Duodenal mucosa (tissue), 2 donors: ENCODE results near the gene PARP12.
A peak's percentile ranks its signal among the peaks of the same experiment; 100 is the strongest.

Experiments used
- H3K27ac ChIP-seq: one replicate; pipeline ENCODE4 v1.7.0; 2013; ENCODE audit warnings: low read depth, low read length
- H3K27me3 ChIP-seq, 2 donors: one replicate each; pipeline ENCODE4 v1.7.0; 2013; ENCODE audit warnings: low read length in 2 of 2, control low read depth in 1 of 2; ENCODE audit not compliant: insufficient read depth in 2 of 2, control insufficient read depth in 1 of 2
- H3K36me3 ChIP-seq, 2 donors: one replicate each; pipeline ENCODE4 v1.7.0; 2013; ENCODE audit warnings: low read length in 2 of 2, control low read depth in 1 of 2; ENCODE audit not compliant: insufficient read depth in 2 of 2, control insufficient read depth in 1 of 2
- H3K4me1 ChIP-seq, 2 donors: one replicate each; pipeline ENCODE4 v1.7.0; 2013; ENCODE audit warnings: low read length in 2 of 2, control low read depth in 1 of 2; ENCODE audit not compliant: insufficient read depth in 2 of 2, control insufficient read depth in 1 of 2
- H3K4me3 ChIP-seq, 2 donors: one replicate each; pipeline ENCODE4 v1.7.0; 2013; ENCODE audit warnings: low read length in 2 of 2, low read depth in 1 of 2
- H3K9ac ChIP-seq, 2 donors: one replicate each; pipeline ENCODE4 v1.7.0; 2013; ENCODE audit warnings: low read length in 2 of 2, low read depth in 1 of 2
- H3K9me3 ChIP-seq, 2 donors: one replicate each; pipeline ENCODE4 v1.7.0; 2013; ENCODE audit warnings: low read length in 2 of 2, control low read depth in 1 of 2; ENCODE audit not compliant: control insufficient read depth in 1 of 2

The PARP12 gene

DNA sequence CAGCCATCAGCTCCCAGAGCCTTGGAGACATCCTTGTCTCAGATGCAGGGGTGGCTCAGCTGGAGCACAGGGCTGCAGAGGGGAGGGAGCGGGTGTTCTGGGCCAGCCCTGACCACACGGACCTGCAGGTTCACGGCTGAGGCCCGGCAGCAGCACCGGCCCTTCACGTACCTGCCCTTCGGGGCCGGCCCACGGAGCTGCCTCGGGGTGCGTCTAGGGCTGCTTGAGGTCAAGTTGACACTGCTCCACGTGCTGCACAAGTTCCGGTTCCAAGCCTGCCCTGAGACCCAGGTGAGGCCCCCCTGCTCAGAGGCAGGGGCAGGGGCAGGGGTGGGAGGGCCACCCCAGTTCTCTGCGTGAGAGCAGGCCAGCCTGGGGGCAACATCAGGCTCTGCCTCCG is 45.2 kb downstream of the PARP12 start:
- no peaks in the 10 kb centered on the region for H3K27me3 ChIP-seq
- no peak overlapping the region for H3K4me3 ChIP-seq
- no peaks in the 10 kb centered on the region for H3K9me3 ChIP-seq
- H3K4me1 ChIP-seq = peaks cover 0 to 8% of the 10 kb centered on the region in 2 donors
- H3K9ac ChIP-seq = no peak overlapping the region
- peak overlapping the region; percentile 10 for H3K27ac ChIP-seq
- H3K36me3 ChIP-seq = peaks cover 0 to 1% of the 10 kb centered on the region in 2 donors

DNA sequence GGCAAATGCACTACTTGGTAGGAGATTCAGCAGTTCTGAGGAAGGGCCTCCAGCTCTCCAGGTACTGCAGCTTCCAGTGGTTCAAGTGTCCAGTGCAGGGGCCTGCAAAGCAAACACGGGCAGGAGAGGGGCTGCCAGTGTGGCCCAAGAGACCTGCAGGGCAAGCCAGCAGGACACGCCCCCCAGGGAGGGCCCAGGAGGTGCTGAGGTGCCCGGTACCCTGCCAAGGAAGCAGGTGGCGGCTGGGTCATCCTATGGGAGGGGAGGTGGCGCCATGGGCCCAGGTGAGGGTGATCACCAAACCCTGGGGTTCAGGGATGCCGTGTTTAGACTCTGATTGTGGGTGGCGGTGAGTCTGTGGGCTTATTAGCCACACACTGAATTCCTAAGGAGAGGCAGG is 45.7 kb downstream of the PARP12 start:
- H3K27me3 ChIP-seq = no peaks in the 10 kb centered on the region
- H3K9ac ChIP-seq = no peak overlapping the region
- H3K9me3 ChIP-seq = no peaks in the 10 kb centered on the region
- H3K27ac ChIP-seq = peak overlapping the region; percentile 10
- no peaks in the 10 kb centered on the region for H3K36me3 ChIP-seq
- H3K4me1 ChIP-seq = peaks cover 0 to 8% of the 10 kb centered on the region in 2 donors
- no peak overlapping the region for H3K4me3 ChIP-seq

DNA sequence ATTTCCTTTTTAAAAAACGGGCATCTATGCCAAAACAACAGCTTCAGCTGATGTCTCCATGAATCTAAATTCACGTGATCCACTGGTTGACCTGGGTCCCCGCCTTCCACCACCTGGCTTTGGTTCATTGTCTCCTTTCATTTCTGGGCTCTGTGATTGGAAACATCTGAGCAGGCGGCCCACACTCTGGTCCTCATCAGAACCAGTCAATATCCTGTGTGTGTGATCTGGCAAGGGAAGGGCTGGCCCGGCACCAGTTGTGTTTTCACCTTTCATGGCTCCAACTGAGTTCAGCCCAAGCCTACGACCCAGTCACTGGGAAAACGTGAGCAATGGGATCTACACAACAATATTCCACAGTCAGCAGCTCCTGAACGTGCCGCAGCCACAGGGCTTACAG is 46.2 kb downstream of the PARP12 start:
- H3K4me1 ChIP-seq = peaks cover 0 to 8% of the 10 kb centered on the region in 2 donors
- no peak overlapping the region for H3K4me3 ChIP-seq
- no peaks in the 10 kb centered on the region for H3K27me3 ChIP-seq
- H3K36me3 ChIP-seq = no peaks in the 10 kb centered on the region
- H3K9ac ChIP-seq = no peak overlapping the region
- no peaks in the 10 kb centered on the region for H3K9me3 ChIP-seq
- H3K27ac ChIP-seq = no peak overlapping the region

DNA sequence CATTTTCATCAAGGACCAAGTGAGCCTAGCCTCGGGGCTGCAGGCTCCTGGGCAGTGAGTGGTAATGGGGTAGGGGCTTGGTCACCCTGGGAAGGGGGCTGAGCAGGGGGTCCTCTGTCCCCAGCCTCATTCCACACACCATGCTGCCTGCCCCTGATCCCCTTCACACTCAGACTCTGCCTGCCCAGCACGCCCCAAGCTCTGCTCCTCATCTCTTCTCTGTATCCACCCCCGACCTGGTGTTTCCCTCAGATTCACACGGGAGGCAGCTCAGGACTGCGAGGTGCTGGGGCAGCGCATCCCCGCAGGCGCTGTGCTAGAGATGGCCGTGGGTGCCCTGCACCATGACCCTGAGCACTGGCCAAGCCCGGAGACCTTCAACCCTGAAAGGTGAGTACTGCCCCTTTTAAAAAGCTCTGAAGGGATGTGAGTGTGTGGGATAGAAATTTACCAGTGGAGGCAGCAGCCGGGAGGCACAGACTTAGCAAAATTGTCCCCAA is 47.2 kb downstream of the PARP12 start:
- no peaks in the 10 kb centered on the region for H3K36me3 ChIP-seq

DNA sequence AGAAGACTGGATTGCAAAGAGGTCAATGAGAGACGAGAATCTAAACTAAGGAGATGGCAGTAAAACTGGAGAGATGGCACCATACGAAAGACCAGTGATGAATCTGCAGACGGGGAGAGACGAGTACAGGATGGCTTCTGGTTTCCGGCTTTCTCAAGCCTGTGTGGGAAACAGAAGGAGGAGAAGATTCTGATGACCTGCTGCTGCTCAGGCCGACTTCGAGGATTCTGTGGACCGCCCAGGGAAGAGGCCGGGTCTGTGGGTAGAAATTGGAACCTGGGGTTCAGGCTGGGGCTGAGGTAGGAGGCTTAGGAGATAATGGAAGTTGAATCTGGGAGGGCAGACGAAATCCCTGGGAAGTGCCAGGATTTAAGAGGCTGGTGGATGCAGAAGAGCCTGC is 48.6 kb downstream of the PARP12 start:
- Histone ChIP-seq H3K9me3 (no peaks in the 10 kb centered on the region), H3K27me3 (no peaks in the 10 kb centered on the region), H3K4me1 (peaks cover 0 to 5% of the 10 kb centered on the region in 2 donors), H3K4me3 (no peak overlapping the region), H3K9ac (no peak overlapping the region), H3K27ac (no peak overlapping the region), H3K36me3 (no peaks in the 10 kb centered on the region)

More for the DNA sequence above, 47.2 kb downstream of the PARP12 start:
- H3K9ac ChIP-seq = no peak overlapping the region
- H3K4me1 ChIP-seq = peaks cover 0 to 8% of the 10 kb centered on the region in 2 donors
- no peaks in the 10 kb centered on the region for H3K27me3 ChIP-seq
- no peak overlapping the region for H3K4me3 ChIP-seq
- no peaks in the 10 kb centered on the region for H3K9me3 ChIP-seq
- no peak overlapping the region for H3K27ac ChIP-seq

DNA sequence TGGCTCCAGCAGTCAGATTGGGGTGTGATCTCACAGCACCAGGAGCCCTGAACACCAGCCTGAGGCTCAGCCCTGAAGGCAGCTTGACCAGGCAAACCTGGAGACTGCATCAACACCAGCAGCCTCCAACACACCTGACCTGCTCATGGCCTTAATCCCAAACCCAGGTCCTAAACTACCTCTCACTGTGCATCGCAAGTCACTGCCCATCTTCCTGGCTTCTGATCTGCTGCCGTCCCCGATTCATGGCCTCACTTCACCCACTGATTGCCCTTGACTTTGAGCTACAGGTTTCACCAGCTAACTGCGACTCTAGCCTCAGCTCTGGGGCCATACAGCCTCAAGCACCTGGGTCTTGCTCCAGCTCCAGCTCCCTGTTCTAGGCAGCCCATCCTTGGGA is 49.1 kb downstream of the PARP12 start:
- Histone ChIP-seq H3K27ac (no peak overlapping the region), H3K4me1 (peaks cover 0 to under 1% of the 10 kb centered on the region in 2 donors), H3K9ac (no peak overlapping the region), H3K9me3 (no peaks in the 10 kb centered on the region), H3K4me3 (no peak overlapping the region), H3K36me3 (no peaks in the 10 kb centered on the region), H3K27me3 (no peaks in the 10 kb centered on the region)

DNA sequence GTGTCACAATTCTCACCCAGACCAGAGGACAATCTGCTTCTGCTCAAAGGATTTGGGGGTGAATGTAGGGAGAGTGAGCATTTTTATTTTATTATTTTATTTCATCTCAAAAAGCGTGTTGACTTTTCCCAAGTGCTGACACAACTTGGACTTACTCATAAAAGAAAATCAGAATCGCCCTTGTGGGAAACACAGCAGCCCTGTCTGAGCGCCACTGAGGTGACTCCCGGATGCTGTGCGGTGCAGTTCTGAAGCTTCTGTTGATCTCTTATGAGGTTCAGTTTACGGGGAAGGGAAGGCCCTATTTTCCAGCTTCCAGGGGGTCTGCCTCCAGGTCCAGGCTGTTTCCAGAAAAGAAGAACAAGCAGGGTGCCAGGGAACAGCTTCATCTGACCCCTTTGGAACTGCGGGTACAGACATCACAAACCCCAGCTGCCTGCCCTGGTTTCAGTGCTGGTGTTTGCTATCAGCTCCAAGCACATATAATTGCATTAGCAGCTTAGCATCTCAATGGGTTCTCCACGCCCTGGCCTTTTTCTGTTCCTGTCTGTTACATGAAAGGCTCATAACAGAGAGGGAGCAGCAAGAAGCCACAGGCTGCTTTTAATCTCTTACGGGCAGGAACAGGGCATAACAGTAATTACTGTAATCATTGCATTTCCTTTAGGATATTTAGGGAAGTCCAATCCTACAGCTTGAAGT is 52.4 kb downstream of the PARP12 start:
- H3K27me3 ChIP-seq = no peaks in the 10 kb centered on the region
- H3K9ac ChIP-seq = no peak overlapping the region
- no peak overlapping the region for H3K27ac ChIP-seq
- no peaks in the 10 kb centered on the region for H3K36me3 ChIP-seq
- no peak overlapping the region for H3K4me3 ChIP-seq
- H3K4me1 ChIP-seq = no peaks in the 10 kb centered on the region
- no peaks in the 10 kb centered on the region for H3K9me3 ChIP-seq

DNA sequence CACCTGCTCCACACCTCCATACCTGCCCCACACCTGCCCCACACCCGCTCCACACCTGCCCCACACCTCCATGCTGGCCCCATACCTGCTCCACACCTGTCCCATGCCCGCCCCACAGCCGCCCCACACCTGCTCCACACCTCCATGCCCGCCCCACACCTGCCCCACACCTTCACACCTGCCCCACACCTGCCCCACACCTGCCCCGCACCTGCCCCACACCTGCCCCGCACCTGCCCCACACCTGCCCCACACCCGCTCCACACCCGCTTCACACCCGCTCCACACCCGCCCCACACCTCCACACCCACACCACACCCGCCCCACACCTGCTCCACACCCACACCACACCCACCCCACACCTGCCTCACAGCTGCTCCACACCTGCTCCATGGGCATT is 53.0 kb downstream of the PARP12 start:
- H3K9me3 ChIP-seq = no peaks in the 10 kb centered on the region
- no peaks in the 10 kb centered on the region for H3K36me3 ChIP-seq
- no peaks in the 10 kb centered on the region for H3K4me1 ChIP-seq
- H3K9ac ChIP-seq = no peak overlapping the region
- H3K27ac ChIP-seq = no peak overlapping the region
- H3K27me3 ChIP-seq = no peaks in the 10 kb centered on the region
- H3K4me3 ChIP-seq = no peak overlapping the region

DNA sequence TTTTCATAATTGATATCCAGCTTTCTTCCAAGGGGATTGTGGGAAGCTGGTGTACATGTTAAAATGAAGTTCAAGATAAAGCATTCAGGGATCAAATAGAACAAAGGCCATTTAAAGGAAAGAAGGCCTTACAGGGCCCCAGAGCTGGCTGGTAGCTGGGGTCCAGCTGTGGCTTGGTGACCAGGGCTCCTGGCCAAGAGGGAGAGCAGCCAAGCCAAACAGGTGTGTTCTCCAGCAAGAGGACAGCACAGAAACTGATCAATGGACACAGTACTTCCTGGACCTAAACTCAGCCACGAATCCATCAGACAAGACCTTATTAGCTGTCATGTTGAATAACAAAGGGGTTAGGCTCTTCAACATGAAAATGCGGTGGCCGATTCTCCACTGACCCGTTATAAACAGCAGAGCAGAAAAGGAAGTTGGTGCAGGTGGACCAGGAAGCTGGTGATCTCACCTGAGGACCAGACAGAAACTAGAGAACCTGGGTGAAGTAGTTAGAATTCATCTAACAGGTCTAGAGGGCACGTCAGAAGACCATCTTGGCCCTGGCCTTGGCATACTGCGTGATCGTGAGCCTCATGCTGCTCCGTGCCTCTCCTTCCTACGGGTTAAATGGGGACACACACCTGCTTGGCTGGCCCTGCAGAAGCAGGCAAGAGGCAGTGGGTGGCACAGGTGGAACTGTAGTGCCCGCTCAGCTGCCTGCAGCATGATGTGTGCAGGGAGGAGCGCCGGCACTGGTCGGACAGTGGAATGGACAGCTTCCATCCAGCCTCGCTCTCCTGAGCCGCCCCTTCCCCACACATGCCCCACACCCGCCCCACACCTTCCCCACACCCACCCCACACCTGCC is 53.8 kb downstream of the PARP12 start:
- Histone ChIP-seq H3K4me1 (no peaks in the 10 kb centered on the region), H3K36me3 (no peaks in the 10 kb centered on the region), H3K9me3 (no peaks in the 10 kb centered on the region), H3K9ac (no peak overlapping the region), H3K4me3 (no peak overlapping the region), H3K27me3 (no peaks in the 10 kb centered on the region), H3K27ac (no peak overlapping the region)

DNA sequence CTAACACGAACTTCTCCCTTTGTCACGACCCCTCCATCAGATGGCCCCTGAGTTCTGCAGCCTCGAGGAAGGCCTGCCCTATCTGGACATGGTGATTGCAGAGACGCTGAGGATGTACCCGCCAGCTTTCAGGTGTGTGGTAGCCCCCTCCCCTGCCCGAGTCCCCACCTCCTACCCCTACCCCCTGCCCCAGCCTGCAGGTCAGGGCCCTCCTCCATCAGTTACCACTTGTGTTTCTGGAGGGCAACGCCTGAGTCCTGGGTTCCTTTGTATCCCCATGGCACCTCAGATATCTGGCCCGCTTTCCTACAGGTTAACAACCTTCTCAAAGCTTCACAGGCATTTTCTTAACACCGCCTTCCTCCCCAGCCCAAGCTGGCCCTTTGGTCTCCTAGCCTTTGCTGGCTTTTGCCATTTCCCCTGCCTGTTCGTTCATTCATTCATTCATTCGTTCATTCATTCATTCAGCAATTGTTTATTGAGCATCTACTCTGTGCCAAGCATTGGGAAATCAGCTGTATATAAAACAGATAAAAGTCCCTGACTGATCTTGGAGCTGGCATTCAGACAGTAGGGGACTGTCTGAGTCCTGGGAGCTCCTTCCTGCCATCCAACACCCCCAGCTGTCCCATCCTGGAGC is 55.6 kb downstream of the PARP12 start:
- Histone ChIP-seq H3K27ac (no peak overlapping the region), H3K9ac (no peak overlapping the region), H3K4me3 (no peak overlapping the region), H3K4me1 (no peaks in the 10 kb centered on the region), H3K9me3 (no peaks in the 10 kb centered on the region), H3K36me3 (no peaks in the 10 kb centered on the region), H3K27me3 (no peaks in the 10 kb centered on the region)
